Activated effector memory CD4-positive, alpha-beta T cell treated with anti-CD3 and anti-CD28 coated beads, Interleukin-2, amount 50 U/mL, for 16 hours (primary cell): Measurements from ENCODE around the gene EOMES.
"Not testable (repeated sequence)": the region's sequence is repeated elsewhere in the genome, so short reads cannot be mapped to it uniquely, and the experiment has no call there.

Source experiments
- DNase-seq: peaks from one replicate; pipeline ENCODE4 v3.0.0-alpha.2; 2020

The EOMES gene

GRCh38 chr3:27721717-27722564 is at the start of gene EOMES:
Gene EOMES (minus strand): TSS chr3:27722323. CDS start chr3:27722294, 29 bp downstream.
- DNase-seq = peak; percentile 82

- DNase-seq = not testable (repeated sequence)
These were observed 48.3 kb upstream of the EOMES start for GRCh38 chr3:27770384-27770783.

GRCh38 chr3:27767000-27767399 is 44.9 kb upstream of the EOMES start:
- no peak for DNase-seq

GRCh38 chr3:27758083-27758482 is 36.0 kb upstream of the EOMES start:
- DNase-seq = no peak

GRCh38 chr3:27756877-27757276 is 34.8 kb upstream of the EOMES start:
- DNase-seq = no peak

- DNase-seq = no peak
These were observed 30.8 kb upstream of the EOMES start for GRCh38 chr3:27752926-27753325.

- DNase-seq = no peak
These were observed 27.5 kb upstream of the EOMES start for GRCh38 chr3:27749643-27750042.

GRCh38 chr3:27746838-27747237 is 24.7 kb upstream of the EOMES start:
- no peak for DNase-seq

GRCh38 chr3:27740854-27741253 is 18.7 kb upstream of the EOMES start:
- no peak for DNase-seq

- no peak for DNase-seq
These were observed 15.0 kb upstream of the EOMES start for GRCh38 chr3:27737091-27737490.

- no peak for DNase-seq
These were observed 8.9 kb upstream of the EOMES start for GRCh38 chr3:27730774-27731659.

GRCh38 chr3:27729748-27730611 is 7.9 kb upstream of the EOMES start:
- no peak for DNase-seq

- no peak for DNase-seq
These were observed 7.2 kb upstream of the EOMES start for GRCh38 chr3:27729325-27729724.

- no peak for DNase-seq
These were observed 6.3 kb upstream of the EOMES start for GRCh38 chr3:27728195-27729087.

GRCh38 chr3:27726240-27726639 is 4.1 kb upstream of the EOMES start:
- DNase-seq = no peak

GRCh38 chr3:27724459-27725197 is 2.5 kb upstream of the EOMES start:
- DNase-seq = no peak

GRCh38 chr3:27723815-27724458 is 1.8 kb upstream of the EOMES start:
- no peak for DNase-seq

GRCh38 chr3:27723456-27723814 is 1.3 kb upstream of the EOMES start:
- no peak for DNase-seq

GRCh38 chr3:27723001-27723445 is 900 bp upstream of the EOMES start:
- DNase-seq = no peak

- no peak for DNase-seq
These were observed 1.0 kb downstream of the EOMES start for GRCh38 chr3:27720899-27721716.
